ENCODE results near the gene FNBP1. TPM values are rescaled to one million over a fixed set of nuclear protein-coding genes. Genes with fewer than 3 reads are reported as not detected.

Gene FNBP1
- 100 to 1,000 TPM; 103 to 178 (median 154) TPM for polyA plus RNA-seq (ENCODE audit: low read depth in 6 of 6)

GRCh38 chr9:130042885-130043653 is at the start of gene FNBP1:
TSS of gene FNBP1 (minus strand) at chr9:130043189. CDS start at chr9:130042975, 214 bp downstream.
- Mint-ChIP-seq H3K36me3 (peaks cover 0 to 7% of the 10 kb centered on the region in 2 donors), H3K9me3 (no peaks in the 10 kb centered on the region), H3K27ac (peak within 1 kb of the TSS; percentile 96 to 99 (median 98)), H3K27me3 (no peaks in the 10 kb centered on the region), H3K4me3 (peak within 1 kb of the TSS; percentile 98 to 100 (median 100)), H3K4me1 (peaks cover 43 to 73% (median 64%) of the 10 kb centered on the region in 3 donors)
- ATAC-seq (ENCODE audit: low read depth in 2 of 2), result peak; percentile 63 to 68
- peak; percentile 81 for DNase-seq

- peaks cover 9 to 18% of the 10 kb centered on the region in 2 donors for H3K36me3 Mint-ChIP-seq
- peak overlapping the region in 1 of 6 donors; percentile 39 for H3K27ac Mint-ChIP-seq
- no peaks in the 10 kb centered on the region for H3K9me3 Mint-ChIP-seq
Observed at GRCh38 chr9:130090915-130091314, 47.9 kb upstream of the FNBP1 start.

GRCh38 chr9:130089141-130089540 is 46.2 kb upstream of the FNBP1 start:
- DNase-seq, result no peak
- Mint-ChIP-seq H3K4me3 (no peak overlapping the region), H3K36me3 (peaks cover 18 to 24% of the 10 kb centered on the region in 2 donors), H3K27me3 (no peaks in the 10 kb centered on the region), H3K27ac (no peak overlapping the region), H3K9me3 (no peaks in the 10 kb centered on the region), H3K4me1 (peaks cover 0 to 8% (median 5%) of the 10 kb centered on the region in 3 donors)
- no peak for ATAC-seq (ENCODE audit: low read depth in 2 of 2)

More at GRCh38 chr9:130090915-130091314, 47.9 kb upstream of the FNBP1 start:
- H3K4me1 Mint-ChIP-seq, result peaks cover 0 to 4% (median 0%) of the 10 kb centered on the region in 3 donors
- DNase-seq, result no peak
- no peaks in the 10 kb centered on the region for H3K27me3 Mint-ChIP-seq
- ATAC-seq (ENCODE audit: low read depth in 2 of 2), result no peak
- no peak overlapping the region for H3K4me3 Mint-ChIP-seq

GRCh38 chr9:130088051-130088450 is 45.1 kb upstream of the FNBP1 start:
- Mint-ChIP-seq H3K27ac (peak overlapping the region in 2 of 6 donors; percentile 29 to 39), H3K9me3 (no peaks in the 10 kb centered on the region), H3K27me3 (no peaks in the 10 kb centered on the region), H3K36me3 (peaks cover 18 to 24% of the 10 kb centered on the region in 2 donors), H3K4me3 (no peak overlapping the region), H3K4me1 (peaks cover 0 to 8% (median 5%) of the 10 kb centered on the region in 3 donors)
- no peak for ATAC-seq (ENCODE audit: low read depth in 2 of 2)
- no peak for DNase-seq

GRCh38 chr9:130084337-130084736 is 41.3 kb upstream of the FNBP1 start:
- peaks cover 18 to 28% of the 10 kb centered on the region in 2 donors for H3K36me3 Mint-ChIP-seq
- ATAC-seq (ENCODE audit: low read depth in 2 of 2) (no peak), DNase-seq (no peak)
- peak overlapping the region in 1 of 6 donors; percentile 72 for H3K27ac Mint-ChIP-seq
- no peaks in the 10 kb centered on the region for H3K9me3 Mint-ChIP-seq
- H3K4me3 Mint-ChIP-seq, result no peak overlapping the region
- no peaks in the 10 kb centered on the region for H3K27me3 Mint-ChIP-seq
- H3K4me1 Mint-ChIP-seq, result peaks cover 0 to 6% (median 5%) of the 10 kb centered on the region in 3 donors

- Mint-ChIP-seq H3K4me3 (no peak overlapping the region), H3K27me3 (no peaks in the 10 kb centered on the region), H3K9me3 (no peaks in the 10 kb centered on the region), H3K27ac (no peak overlapping the region), H3K4me1 (peaks cover 0 to 9% (median 7%) of the 10 kb centered on the region in 3 donors), H3K36me3 (peaks cover 14 to 28% of the 10 kb centered on the region in 2 donors)
- ATAC-seq (ENCODE audit: low read depth in 2 of 2), result no peak
- DNase-seq, result no peak
Observed at GRCh38 chr9:130078547-130078946, 35.6 kb upstream of the FNBP1 start.

GRCh38 chr9:130073373-130073772 is 30.4 kb upstream of the FNBP1 start:
- no peak for DNase-seq
- Mint-ChIP-seq H3K27ac (peak overlapping the region in 1 of 6 donors; percentile 60), H3K9me3 (no peaks in the 10 kb centered on the region), H3K4me1 (peaks cover 6 to 38% (median 19%) of the 10 kb centered on the region in 3 donors), H3K4me3 (no peak overlapping the region), H3K36me3 (peaks cover 8 to 11% of the 10 kb centered on the region in 2 donors), H3K27me3 (no peaks in the 10 kb centered on the region)
- ATAC-seq (ENCODE audit: low read depth in 2 of 2), result no peak

GRCh38 chr9:130072515-130073235 is 29.7 kb upstream of the FNBP1 start:
- Mint-ChIP-seq H3K36me3 (peaks cover 4 to 7% of the 10 kb centered on the region in 2 donors), H3K4me1 (peaks cover 6 to 45% (median 19%) of the 10 kb centered on the region in 3 donors), H3K27me3 (no peaks in the 10 kb centered on the region), H3K4me3 (no peak overlapping the region), H3K9me3 (no peaks in the 10 kb centered on the region), H3K27ac (peak overlapping the region in 4 of 6 donors; percentile 49 to 69 (median 60))
- ATAC-seq (ENCODE audit: low read depth in 2 of 2), result no peak
- DNase-seq, result no peak

GRCh38 chr9:130069048-130069447 is 26.1 kb upstream of the FNBP1 start:
- DNase-seq, result no peak
- peak overlapping the region in 3 of 6 donors; percentile 14 to 45 (median 42) for H3K27ac Mint-ChIP-seq
- H3K4me3 Mint-ChIP-seq, result peak overlapping the region in 1 of 8 donors; percentile 33

GRCh38 chr9:130064621-130065020 is 21.6 kb upstream of the FNBP1 start:
- H3K4me3 Mint-ChIP-seq, result no peak overlapping the region
- no peaks in the 10 kb centered on the region for H3K36me3 Mint-ChIP-seq
- H3K9me3 Mint-ChIP-seq, result no peaks in the 10 kb centered on the region
- peaks cover 34 to 56% (median 38%) of the 10 kb centered on the region in 3 donors for H3K4me1 Mint-ChIP-seq
- peak overlapping the region in 3 of 6 donors; percentile 17 to 66 (median 27) for H3K27ac Mint-ChIP-seq
- DNase-seq (no peak), ATAC-seq (ENCODE audit: low read depth in 2 of 2) (no peak)
- no peaks in the 10 kb centered on the region for H3K27me3 Mint-ChIP-seq

More at GRCh38 chr9:130069048-130069447, 26.1 kb upstream of the FNBP1 start:
- ATAC-seq (ENCODE audit: low read depth in 2 of 2), result no peak
- Mint-ChIP-seq H3K36me3 (no peaks in the 10 kb centered on the region), H3K9me3 (no peaks in the 10 kb centered on the region), H3K4me1 (peaks cover 13 to 50% (median 23%) of the 10 kb centered on the region in 3 donors), H3K27me3 (no peaks in the 10 kb centered on the region)

- ATAC-seq (ENCODE audit: low read depth in 2 of 2) (no peak), DNase-seq (no peak)
- Mint-ChIP-seq H3K27me3 (no peaks in the 10 kb centered on the region), H3K27ac (peak overlapping the region in 2 of 6 donors; percentile 61 to 65), H3K9me3 (no peaks in the 10 kb centered on the region), H3K4me1 (peaks cover 34 to 44% (median 35%) of the 10 kb centered on the region in 3 donors), H3K4me3 (peak overlapping the region in 2 of 8 donors; percentile 37 to 51), H3K36me3 (no peaks in the 10 kb centered on the region)
Observed at GRCh38 chr9:130062750-130063149, 19.8 kb upstream of the FNBP1 start.

- Mint-ChIP-seq H3K4me1 (peaks cover 26 to 40% (median 28%) of the 10 kb centered on the region in 3 donors), H3K27me3 (no peaks in the 10 kb centered on the region), H3K4me3 (peak overlapping the region in 1 of 8 donors; percentile 11), H3K9me3 (no peaks in the 10 kb centered on the region), H3K36me3 (no peaks in the 10 kb centered on the region), H3K27ac (peak overlapping the region in 1 of 6 donors; percentile 87)
- DNase-seq, result no peak
- ATAC-seq (ENCODE audit: low read depth in 2 of 2), result no peak
Observed at GRCh38 chr9:130060296-130060695, 17.3 kb upstream of the FNBP1 start.

- DNase-seq, result no peak
- no peak for ATAC-seq (ENCODE audit: low read depth in 2 of 2)
- Mint-ChIP-seq H3K27ac (peak overlapping the region in 2 of 6 donors; percentile 39 to 93), H3K36me3 (no peaks in the 10 kb centered on the region), H3K4me1 (peaks cover 28 to 50% (median 31%) of the 10 kb centered on the region in 3 donors), H3K4me3 (no peak overlapping the region), H3K9me3 (no peaks in the 10 kb centered on the region), H3K27me3 (no peaks in the 10 kb centered on the region)
Observed at GRCh38 chr9:130058887-130059286, 15.9 kb upstream of the FNBP1 start.
